Lower leg skin (tissue), 3 donors: ENCODE results near the gene EIF4B.

ENCODE experiments used
- CTCF ChIP-seq, 3 donors: fragments of 450-650 bp; IDR thresholded peaks; one replicate each; pipeline ENCODE4 v1.5.1; 2016; ENCODE audit warnings: antibody characterized with exemption in 3 of 3, mild to moderate bottlenecking in 3 of 3, moderate library complexity in 2 of 3
- POLR2A ChIP-seq, 2 donors: fragments of 450-650 bp; IDR thresholded peaks; one replicate each; pipeline ENCODE4 v1.6.1; 2016 to 2017; ENCODE audit warnings: antibody characterized with exemption in 2 of 2, mild to moderate bottlenecking in 1 of 2, moderate library complexity in 1 of 2

GRCh38 chr12:53044052-53044581, 37.9 kb downstream of the EIF4B start:
- TF ChIP-seq CTCF (IDR thresholded peaks at IDR 0.05) (no peak), POLR2A (IDR thresholded peaks at IDR 0.05) (no peak)
